GM19240 (cell line): ENCODE data around the gene TMC1.

ENCODE experiments used
- DNase-seq: peaks from one replicate; pipeline ENCODE4 v3.0.0; 2011; ENCODE audit warnings: low spot score; ENCODE audit not compliant: insufficient read length

The TMC1 gene

DNA sequence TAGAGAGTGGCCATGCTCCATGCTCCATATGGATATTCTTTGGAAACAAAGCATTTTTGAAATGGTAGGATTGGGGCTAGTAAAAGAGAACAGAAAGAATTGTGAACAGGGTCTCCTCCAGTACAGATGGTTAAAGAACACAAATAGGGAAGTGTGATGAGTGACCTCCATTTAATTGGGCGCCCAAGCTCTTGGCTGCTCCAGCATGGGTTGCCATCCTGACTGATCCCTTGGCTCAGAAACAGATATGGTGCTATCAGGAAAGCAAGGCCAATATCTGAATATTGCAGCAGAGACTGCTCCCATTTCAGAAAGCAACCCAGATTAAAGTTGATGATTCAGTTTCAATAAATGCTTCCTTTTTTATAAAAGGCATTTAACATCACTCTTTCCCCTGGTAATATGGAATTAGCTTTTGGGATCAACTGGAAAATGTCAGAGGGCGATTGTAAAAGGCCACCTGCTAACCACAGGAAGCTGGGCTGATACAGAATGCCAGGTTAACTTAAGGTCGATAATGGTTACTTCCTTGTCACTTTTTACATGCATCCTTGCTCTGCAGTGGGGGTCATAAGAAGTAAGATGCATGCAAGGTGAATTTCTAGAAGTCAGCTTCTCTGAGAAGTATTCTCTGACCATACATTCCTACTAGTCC is 52.9 kb downstream of the TMC1 start:
- no peak for DNase-seq

- DNase-seq: no peak
Observed at GRCh38 chr9:72575666-72576065, 54.3 kb downstream of the TMC1 start.

DNA sequence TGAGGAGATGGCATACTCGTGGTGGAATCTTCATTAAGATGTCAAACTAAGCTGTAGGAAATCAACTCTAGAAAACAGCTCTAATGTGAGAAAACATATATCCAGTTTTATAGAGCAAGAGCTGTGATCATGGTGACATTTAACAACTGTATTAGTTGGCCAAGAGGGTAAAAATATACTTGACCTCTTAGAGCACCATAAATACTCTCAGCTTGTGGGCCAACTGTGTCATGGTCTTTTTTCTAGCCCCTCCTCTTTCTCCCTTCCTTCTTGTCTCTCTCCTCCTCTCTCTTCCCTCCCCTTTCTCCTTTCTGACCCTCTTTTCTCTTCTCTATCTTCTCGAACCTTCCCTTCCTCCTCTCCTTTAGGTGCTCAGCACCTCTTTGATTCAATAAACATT is 54.7 kb downstream of the TMC1 start:
- no peak for DNase-seq

DNA sequence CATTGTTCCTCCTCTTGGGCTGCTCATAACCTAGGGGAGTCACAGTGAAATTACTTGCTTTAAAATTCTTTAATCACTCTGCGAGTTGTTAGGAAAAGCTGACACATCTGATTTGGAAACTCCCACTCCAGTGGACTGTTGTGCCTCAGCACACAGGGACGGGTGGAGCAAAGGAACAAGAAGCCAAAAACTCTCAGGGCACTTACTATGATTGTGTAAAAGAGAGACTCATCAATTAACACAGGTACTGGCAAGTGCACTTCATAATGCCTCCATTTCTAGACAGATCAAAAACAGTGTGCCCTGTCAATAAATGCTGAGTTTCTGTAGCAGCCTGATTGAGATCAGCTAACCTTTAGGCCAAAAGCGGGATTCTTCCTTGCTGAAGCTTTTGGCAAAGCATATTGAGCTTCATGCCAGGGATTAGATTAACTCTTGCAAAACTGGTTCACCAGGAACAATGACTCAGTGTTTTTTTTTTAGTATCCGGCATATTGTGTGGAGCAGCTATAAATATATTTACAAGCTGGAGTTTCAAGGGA is 55.9 kb downstream of the TMC1 start:
- DNase-seq: no peak

DNA sequence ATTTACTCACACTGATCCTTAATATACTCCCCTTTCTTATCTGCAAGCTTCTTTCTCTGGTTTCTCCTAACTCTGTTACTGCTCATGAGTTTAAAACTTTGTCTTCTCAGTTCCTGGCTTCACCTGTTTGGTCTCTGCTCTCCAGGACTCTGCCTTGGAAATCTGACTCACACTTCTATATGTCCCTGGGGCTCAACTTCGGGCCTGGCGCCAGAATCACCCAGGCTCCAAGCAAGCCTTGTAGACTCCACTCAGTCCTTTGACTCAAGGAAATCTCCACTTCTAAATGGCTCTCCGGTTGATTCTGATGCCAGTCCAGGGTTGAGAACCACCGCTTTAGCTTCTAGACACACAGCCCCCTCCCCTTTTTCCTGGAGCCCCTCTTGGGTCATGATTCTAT is 57.8 kb downstream of the TMC1 start:
- DNase-seq: no peak

DNA sequence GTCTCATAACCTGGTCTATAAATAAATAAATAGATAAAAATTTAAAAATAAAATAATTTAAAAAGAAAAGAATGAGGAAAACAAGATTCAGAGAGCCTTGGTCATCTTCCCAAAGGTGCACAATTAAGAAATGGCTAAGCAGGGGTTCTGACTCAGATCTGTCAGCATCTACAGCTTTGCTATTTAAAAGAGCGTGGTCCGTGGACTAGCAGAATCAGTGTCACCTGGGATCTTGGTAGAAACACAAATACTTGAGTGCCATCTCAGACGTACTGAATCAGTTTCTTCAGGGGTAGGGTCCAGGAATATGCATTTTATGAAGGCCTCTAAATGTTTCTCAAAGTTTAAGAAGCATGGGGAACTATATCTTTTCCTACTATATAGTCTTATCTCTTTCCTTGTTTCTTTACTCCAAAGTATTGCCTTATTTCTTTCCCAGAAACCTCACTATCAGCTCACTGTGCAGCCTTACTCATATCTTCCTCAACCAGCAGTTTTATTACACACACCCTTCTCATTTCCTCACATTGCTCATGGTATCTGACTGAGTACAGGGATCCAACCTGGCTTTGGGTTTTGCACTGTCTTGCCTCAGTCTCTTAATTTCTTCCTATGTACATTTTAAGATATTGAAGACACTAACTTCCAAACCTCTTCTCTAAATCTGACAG is 58.6 kb downstream of the TMC1 start:
- no peak for DNase-seq

GRCh38 chr9:72581694-72582093 is 60.3 kb downstream of the TMC1 start:
- no peak for DNase-seq

GRCh38 chr9:72583370-72583769 is 62.0 kb downstream of the TMC1 start:
- DNase-seq: no peak

DNA sequence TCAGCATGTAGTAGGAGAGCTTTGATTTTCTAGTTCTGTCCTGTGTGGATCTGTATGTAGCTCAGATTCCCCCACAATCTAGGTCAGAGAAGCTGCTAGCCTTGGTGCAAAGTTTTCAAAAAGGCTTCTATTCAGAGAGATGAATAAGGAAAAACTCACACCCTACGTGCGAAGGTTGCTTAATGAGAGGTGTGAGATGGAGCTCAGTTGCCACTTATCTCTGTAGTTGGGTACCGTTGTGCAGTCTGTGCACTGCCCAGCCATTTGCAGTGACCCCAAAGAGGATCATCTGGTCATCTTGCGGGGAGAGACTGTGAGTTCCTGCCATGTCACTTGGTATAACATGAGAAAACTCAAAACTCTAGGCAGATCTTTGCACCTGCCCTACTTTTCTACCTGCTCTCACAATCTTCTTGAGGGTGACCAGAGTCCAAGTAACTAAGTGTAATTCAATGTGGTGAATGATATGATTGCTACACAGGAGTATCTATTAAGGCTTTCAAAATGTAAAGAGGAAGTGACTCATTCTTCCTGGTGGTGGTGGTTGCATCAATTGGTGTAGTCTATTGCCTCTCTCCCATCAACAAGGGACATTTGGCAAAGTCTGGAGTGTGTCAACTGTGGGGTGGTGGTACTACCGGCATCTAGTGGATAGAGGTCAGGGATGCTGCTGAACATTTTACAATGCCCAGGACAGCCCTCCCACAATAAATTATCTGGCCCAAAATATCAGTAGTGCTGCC is 65.2 kb downstream of the TMC1 start:
- no peak for DNase-seq

GRCh38 chr9:72588336-72588735 is 66.9 kb downstream of the TMC1 start:
- DNase-seq: no peak

DNA sequence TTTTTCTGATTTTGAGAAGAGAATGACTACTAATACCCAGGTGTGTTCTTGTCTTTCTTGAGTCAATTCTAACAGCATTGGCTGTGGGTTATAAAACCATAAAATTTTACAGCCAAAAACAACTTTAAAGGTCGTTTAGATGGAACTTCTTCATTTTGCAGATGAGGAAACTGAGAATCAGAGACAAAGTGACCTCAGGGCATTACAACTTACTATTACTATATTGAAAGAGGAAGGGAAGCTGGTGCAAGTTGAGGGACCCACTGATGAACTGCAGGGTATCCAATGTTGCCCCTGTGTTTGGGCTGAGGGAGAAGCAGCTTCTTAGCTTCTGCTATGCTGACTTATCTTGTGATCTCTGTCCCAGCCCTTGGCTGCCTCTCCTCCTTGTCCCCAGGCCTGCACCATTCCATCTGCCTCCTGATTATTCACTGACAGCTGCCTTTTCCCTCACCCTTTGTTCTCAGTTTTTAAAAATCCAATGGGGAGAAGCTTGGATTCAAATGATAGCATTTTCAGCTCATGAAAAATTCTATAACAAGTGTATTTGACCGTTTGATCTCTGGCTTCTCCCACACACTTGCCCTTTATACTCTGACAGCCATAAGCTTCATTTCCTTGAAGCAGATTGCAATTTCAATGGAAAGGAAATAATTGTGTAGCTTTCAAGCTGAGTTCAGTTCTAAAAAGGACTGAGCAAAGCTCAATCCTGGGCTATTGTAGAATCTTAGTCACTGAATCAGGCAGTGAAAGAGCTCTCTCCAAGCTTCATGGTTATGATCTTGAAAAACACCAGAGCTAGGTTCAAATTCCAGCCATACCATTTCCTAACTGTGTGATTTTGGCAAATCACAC is 68.5 kb downstream of the TMC1 start:
- DNase-seq: no peak

DNA sequence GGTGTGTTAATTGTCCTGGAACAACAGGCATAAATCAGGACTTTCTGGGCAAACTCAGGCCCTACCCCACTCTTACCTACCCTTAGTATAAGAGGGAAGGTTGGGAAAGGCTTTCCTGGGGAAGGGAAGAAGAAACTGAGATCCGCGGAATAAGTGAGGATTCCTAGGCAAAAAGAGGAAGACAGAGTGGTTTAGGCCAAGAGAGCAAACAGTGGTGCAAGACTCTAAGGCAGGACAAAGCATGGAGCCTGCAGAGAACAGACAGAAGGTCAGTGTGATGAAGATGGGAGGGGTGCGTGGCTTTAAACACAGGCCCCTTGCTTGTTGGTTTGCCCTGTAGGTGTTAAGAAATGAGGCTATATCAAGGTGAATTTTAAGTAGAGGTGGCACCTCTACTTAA is 69.4 kb downstream of the TMC1 start:
- DNase-seq: no peak

DNA sequence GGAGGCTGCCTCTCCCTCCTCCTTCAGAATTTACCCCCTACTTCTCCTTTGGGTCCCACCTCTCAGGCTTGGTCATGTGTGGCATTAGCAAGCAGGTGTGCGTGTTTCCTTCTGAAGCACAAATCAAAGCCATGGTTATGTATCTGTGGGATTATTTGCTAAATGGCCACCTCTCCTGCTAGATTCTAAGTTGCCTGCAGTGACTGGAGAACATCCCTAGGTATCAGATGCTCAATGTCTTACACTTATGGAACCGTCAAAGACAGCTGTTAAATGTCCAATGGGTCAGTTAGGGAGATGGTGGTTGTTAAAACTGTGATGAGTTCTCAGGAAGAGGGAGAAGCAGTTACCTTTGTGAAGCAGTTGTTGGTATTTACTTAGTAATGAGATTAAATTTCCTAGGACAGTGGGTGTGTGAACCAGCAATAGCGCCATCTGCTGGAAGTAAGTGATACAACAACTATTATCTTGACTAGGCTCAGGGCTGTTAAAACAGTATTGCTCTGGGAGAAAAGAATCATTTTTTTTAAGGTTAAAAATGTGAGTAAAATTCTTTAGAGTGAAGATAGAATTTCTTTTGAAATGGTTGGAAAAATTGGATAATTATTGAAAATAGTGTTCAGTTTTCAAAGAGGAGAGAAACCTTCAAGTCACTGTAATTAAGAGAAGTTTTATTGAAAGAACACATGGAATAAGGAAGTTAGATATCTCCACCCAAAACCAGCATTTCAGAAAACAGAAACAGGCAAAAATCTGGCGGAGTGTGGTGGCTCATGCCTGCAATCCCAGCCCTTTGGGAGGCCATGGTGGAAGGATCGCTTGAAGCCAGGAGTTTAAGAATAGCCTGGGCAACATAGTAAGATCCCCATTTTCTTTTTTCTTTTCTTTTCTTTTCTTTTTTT is 71.3 kb downstream of the TMC1 start:
- peak; percentile 6 for DNase-seq

DNA sequence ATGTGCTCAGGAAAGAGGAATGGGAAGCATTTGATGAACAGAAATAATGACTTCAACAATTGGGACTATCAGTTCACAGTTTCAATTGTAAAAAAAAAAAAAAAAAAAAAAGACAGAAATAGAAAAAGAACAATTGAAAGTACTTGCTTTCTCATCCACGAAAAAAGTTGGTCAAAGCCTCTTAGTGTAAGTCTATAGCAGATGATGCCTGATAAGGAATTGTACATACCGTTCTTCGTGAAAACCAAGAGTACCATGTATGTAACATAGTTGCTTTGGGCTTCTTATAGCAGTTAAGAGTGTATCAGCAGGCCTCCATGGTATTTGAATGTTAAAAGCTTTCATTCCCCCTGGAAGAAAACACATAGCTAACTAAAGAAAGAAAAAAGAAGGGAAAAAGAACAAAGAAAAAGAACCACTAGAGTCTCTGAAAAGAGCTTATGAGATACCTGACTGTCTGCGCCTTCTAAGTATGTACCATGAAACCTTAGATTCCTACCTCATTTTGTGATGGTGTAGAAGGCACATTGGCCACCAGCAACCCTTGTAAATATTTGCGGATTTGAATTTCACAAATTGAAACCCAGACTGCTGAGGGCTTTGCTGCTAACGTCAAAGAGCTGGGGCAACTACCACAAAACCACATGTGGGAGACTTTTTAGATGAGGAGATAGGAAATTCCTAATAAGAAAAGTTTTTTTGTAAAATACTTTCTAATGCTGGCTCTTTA is 75.2 kb downstream of the TMC1 start:
- no peak for DNase-seq

- no peak for DNase-seq
Observed at GRCh38 chr9:72597181-72597517, 75.7 kb downstream of the TMC1 start.

- no peak for DNase-seq
Observed at GRCh38 chr9:72597601-72598000, 76.2 kb downstream of the TMC1 start.

GRCh38 chr9:72598639-72599038 is 77.2 kb downstream of the TMC1 start:
- DNase-seq: no peak

DNA sequence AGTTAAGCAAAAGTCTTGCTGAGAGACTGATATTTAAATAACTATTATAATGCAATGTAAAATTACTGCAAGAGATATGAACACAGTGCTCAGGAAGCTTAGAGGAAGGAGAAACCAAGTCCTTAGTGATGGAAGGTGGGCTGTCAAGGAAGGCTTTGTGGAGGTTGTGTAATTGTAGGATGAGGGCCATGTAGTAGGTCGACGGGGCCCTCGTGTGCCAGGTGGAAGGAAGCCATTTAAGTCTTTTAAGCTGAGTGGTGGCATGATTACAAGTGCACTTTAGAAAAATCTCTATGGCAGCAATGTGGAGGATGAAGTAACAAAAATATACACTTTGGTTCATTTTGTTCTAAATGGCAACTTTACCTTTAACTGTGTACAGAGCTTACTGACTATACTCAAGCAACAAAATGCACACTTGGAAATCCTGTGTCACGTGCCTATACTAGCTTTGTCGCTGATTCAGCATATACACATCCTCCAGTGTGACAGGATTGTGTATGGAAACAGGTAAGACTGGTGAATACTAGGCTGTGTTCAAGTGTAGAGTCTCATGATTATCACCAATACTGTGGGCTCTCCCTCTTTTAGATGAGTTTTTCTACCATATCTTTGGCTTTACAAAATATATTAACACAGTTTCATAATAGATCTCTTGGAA is 78.6 kb downstream of the TMC1 start:
- DNase-seq: no peak

DNA sequence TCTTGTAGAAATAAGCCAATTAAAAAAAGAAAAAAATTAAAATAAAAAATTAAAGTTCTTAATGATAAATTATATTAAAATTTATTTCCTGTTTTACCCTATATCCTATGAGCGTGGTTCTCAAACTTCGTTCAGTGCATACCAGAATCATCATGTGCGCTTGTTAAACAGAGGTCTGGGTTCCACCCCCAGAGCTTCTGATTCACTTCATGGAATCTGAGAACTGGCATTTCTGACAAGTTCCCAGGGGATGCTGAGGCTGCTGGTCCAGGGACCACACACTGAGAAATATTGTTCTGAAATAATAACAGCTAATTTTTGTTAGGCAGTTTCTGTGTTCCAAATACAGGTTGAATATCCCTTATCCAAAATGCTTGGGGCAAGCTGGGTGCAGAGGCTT is 79.3 kb downstream of the TMC1 start:
- no peak for DNase-seq
